ENCODE results near the gene TCTA.

TCTA gene

DNA sequence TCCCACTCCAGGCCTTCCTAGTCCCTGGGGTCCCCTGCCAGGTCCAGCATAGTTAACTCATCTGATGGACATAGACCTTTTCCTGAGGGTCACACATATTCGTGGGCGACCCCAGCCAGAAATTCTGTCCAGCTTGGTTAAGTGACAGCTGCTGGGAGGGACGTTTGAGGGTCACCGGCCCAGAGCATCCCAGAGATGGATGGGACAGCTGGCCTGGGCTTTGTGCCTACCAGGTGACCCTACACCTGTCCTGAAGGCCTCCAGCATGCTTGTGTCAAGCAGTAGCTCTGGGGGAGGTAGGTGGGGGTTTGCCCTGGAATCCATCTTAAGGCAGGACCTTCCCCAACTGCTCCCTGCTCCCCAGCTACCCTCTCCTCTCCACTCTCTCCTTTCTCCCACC, 48.7 kb downstream of the TCTA start:
- DNase-seq (ENCODE audit: low read depth): no peak

DNA sequence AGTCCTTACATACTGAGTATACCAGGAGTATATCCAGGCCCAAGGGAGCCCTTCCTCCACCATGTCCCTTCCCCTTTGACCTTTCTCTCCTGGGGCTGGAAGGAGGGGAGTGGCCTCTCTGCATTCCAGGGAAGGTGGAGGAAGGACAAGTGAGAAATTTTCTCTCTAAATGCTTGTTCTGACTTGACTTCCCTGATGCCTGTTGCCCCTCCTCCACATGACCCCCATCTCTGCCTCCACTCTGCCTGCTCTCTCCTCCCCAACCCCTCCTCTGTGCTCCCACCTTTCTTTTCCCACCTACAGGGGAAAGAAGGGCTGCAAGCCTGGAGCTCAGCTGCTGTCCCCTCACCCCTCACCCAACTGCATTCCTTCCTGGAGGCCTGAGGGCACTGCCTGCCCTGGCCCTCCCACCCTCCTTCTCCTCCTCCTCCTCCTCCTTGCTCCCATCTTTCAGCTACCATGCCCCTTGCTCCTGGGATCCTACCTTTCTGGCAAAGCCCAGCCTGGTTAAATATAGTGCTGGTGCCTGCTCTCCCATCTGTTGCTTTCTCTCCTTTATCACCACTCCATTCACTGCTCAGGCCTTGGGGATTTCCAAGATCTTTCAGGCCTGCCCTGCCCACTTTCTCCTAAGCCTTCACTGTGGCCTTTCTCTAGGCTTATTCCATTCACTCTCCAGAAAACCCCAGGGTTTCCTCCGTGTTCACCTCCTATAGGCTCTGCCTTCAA, 49.4 kb downstream of the TCTA start:
- DNase-seq (ENCODE audit: low read depth): no peak

DNA sequence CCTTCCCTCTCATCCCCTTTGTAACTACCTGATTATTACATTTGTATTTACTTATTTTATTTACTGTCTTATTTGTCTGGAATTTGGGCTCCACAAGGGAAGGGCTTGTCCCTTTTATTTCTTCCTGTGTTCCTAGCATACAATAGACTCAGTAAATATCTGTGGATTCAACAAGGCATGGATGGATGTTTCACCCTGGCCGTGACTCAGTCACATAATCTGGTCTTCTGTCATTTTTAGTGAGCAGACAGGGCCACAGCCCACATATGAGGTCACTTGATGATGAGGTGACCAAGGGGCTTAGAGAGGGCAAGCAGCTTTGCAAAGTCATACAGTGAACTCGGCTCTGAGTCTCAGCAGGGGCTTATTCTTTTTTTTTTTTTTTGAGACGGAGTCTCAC, 50.0 kb downstream of the TCTA start:
- no peak for DNase-seq (ENCODE audit: low read depth)

DNA sequence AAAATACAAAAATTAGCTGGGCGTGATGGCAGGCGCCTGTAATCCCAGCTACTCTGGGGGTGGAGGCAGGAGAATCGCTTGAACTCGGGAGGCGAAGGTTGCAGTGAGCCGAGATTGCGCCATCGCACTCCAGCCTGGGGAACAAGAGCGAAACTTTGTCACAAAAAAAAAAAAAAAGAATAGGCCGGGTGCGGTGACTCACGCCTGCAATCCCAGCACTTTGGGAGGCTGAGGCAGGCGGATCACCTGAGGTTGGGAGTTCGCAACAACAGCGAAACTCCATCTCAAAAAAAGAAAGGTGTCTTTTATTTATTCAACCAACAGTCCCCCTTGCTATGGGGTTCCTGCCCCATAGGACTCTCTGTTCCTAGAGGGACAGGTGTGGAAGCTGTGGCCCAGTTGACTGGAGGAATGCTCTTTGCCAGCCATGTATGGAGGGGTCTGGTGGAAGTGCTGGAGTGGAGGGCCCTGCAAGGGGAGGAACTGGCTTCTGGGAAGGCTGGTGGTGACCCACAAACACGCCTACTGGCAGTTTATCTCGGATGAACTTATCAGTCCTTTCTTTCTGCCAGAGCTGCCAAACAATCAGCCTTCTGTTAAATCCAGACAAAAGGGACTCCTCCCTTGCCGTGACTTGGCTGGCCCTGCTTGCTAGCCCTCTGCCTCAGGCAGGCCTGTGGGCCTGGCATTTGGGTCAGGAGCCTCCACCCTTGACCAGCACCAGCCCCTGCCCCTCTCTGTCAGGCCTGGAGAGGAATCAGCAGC, 53.2 kb downstream of the TCTA start:
- no peak for DNase-seq (ENCODE audit: low read depth)

Data from stimulated activated CD8-positive, alpha-beta memory T cell treated with anti-CD3 and anti-CD28 coated beads, Interleukin-12 subunit alpha, Interleukin-12 subunit beta, amount 100 ng/mL, for 1 hour (primary cell).